Right ventricle myocardium inferior (tissue), 1 donor: ENCODE results near the gene BMAL1. TPM values are rescaled to one million over a fixed set of nuclear protein-coding genes. Genes with fewer than 3 reads are reported as not detected.

ENCODE experiments used
- ATAC-seq: fragments of 200-7000 bp; cut with Tn5 transposase; one replicate; pipeline ENCODE4 v1.9.1; 2020; ENCODE audit warnings: mild to moderate bottlenecking, moderate library complexity
- DNase-seq: peaks from one replicate; pipeline ENCODE4 v3.0.0; 2021; ENCODE audit errors: missing footprints
- intact Hi-C: fragments of 100-400 bp; cut with DNase I; formaldehyde crosslinking; loops from one replicate; pipeline ENCODE4 v1.11.0; 2022
- total RNA-seq: library from RNA; stranded (reverse); fragmentation: NEBNext Ultra II Directional; extraction: Animal tissue kit (Norgen Biotek cat#: 25700); gene quantifications from one replicate; pipeline ENCODE4 v1.2.1, GENCODE V29; 2021
- donor health status: DM: no; HTN: yes; CAD: no; lungs with severe emphysema.

BMAL1 gene
- total RNA-seq, 1 donor from 2014 or later = 9.5 TPM

- no peak for DNase-seq
Observed at GRCh38 chr11:13309156-13309555, 31.6 kb downstream of the BMAL1 start.

GRCh38 chr11:13310443-13310842 lies 32.9 kb downstream of the BMAL1 start:
- intact Hi-C loops = no loop called here
- DNase-seq = no peak
- no peak for ATAC-seq

More at GRCh38 chr11:13309156-13309555, 31.6 kb downstream of the BMAL1 start:
- no peak for ATAC-seq
- intact Hi-C loops = no loop called here

- ATAC-seq (no peak), DNase-seq (no peak)
- intact Hi-C loops = no loop called here
Observed at GRCh38 chr11:13311570-13311969, 34.0 kb downstream of the BMAL1 start.

GRCh38 chr11:13313005-13313819 lies 35.6 kb downstream of the BMAL1 start:
- ATAC-seq = no peak
- no peak for DNase-seq
- intact Hi-C loops = no loop called here

GRCh38 chr11:13314676-13315394 lies 37.2 kb downstream of the BMAL1 start:
- DNase-seq = no peak
- intact Hi-C loops = no loop called here
- no peak for ATAC-seq

- ATAC-seq (peak; percentile 12), DNase-seq (no peak)
- intact Hi-C loops = no loop called here
Observed at GRCh38 chr11:13315517-13316432, 38.2 kb downstream of the BMAL1 start.

GRCh38 chr11:13316528-13316961 lies 39.0 kb downstream of the BMAL1 start:
- peak; percentile 78 for ATAC-seq
- no peak for DNase-seq

GRCh38 chr11:13317293-13318080 lies 39.9 kb downstream of the BMAL1 start:
- no peak for DNase-seq
- intact Hi-C loops = no loop called here
- no peak for ATAC-seq

More at GRCh38 chr11:13316528-13316961, 39.0 kb downstream of the BMAL1 start:
- intact Hi-C loops = no loop called here

GRCh38 chr11:13318498-13319295 lies 41.1 kb downstream of the BMAL1 start:
- no peak for ATAC-seq
- intact Hi-C loops = no loop called here

GRCh38 chr11:13320688-13321087 lies 43.1 kb downstream of the BMAL1 start:
- intact Hi-C loops = no loop called here
- DNase-seq = no peak

More at GRCh38 chr11:13318498-13319295, 41.1 kb downstream of the BMAL1 start:
- no peak for DNase-seq

GRCh38 chr11:13321431-13321830 lies 43.8 kb downstream of the BMAL1 start:
- ATAC-seq = no peak
- intact Hi-C loops = no loop called here
- no peak for DNase-seq

More at GRCh38 chr11:13320688-13321087, 43.1 kb downstream of the BMAL1 start:
- ATAC-seq = no peak

- no peak for ATAC-seq
- DNase-seq = no peak
- intact Hi-C loops = no loop called here
Observed at GRCh38 chr11:13324141-13324540, 46.6 kb downstream of the BMAL1 start.

GRCh38 chr11:13324709-13325108 lies 47.1 kb downstream of the BMAL1 start:
- ATAC-seq = no peak

GRCh38 chr11:13327421-13327820 lies 49.8 kb downstream of the BMAL1 start:
- ATAC-seq (no peak), DNase-seq (no peak)
- intact Hi-C loops = no loop called here

More at GRCh38 chr11:13324709-13325108, 47.1 kb downstream of the BMAL1 start:
- DNase-seq = no peak
- intact Hi-C loops = no loop called here

GRCh38 chr11:13328286-13328685 lies 50.7 kb downstream of the BMAL1 start:
- intact Hi-C loops = no loop called here
- ATAC-seq = no peak
- DNase-seq = no peak

GRCh38 chr11:13329670-13330356 lies 52.2 kb downstream of the BMAL1 start:
- DNase-seq (no peak), ATAC-seq (peak; percentile 90)
- intact Hi-C loops = no loop called here

- intact Hi-C loops = no loop called here
- ATAC-seq = no peak
- no peak for DNase-seq
Observed at GRCh38 chr11:13332124-13332523, 54.5 kb downstream of the BMAL1 start.
